Measurements from ENCODE around the gene DNAJB4. TPM values are rescaled to one million over a fixed set of nuclear protein-coding genes. Genes with fewer than 3 reads are reported as not detected.

Gene DNAJB4
- total RNA-seq, 2 experiments from 2014 or later = 19.2 to 22.7 TPM

- peaks cover 6% of the 10 kb centered on the region for H3K4me1 Mint-ChIP-seq (ENCODE audit: low read depth)
- Histone ChIP-seq H3K27ac (ENCODE audit: low read depth in 1 of 2, low read length in 2 of 2) (no peak overlapping the region), H3K36me3 (ENCODE audit: insufficient read depth, low read length) (no peaks in the 10 kb centered on the region), H3K4me3 (ENCODE audit: low read length) (no peak overlapping the region), H3K9me3 (ENCODE audit: control insufficient read depth in 1 of 2, insufficient read depth in 1 of 2, low read length in 2 of 2) (peaks cover 0 to 4% of the 10 kb centered on the region in 2 experiments), H3K4me1 (ENCODE audit: insufficient read depth, low read length) (peaks cover 7% of the 10 kb centered on the region), H3K27me3 (ENCODE audit: control insufficient read depth in 1 of 2, insufficient read depth in 2 of 2, low read length in 2 of 2) (peaks cover 12 to 23% of the 10 kb centered on the region in 2 experiments)
- ATAC-seq (ENCODE audit: poor library complexity) (no peak), DNase-seq (no peak)
- ChIA-PET CTCF (no interaction called here), POLR2A (no interaction called here)
- peaks cover 41% of the 10 kb centered on the region for H3K27me3 Mint-ChIP-seq
- no peak for TF ChIP-seq CTCF (IDR thresholded peaks at IDR 0.05)
- intact Hi-C loops (cut with DNase I, micrococcal nuclease) = no loop called here
- H3K27ac Mint-ChIP-seq = no peak overlapping the region
- no peaks in the 10 kb centered on the region for H3K36me3 Mint-ChIP-seq (ENCODE audit: low read depth)
- no peak overlapping the region for H3K4me3 Mint-ChIP-seq
- H3K9me3 Mint-ChIP-seq = no peaks in the 10 kb centered on the region
These were observed 46.3 kb downstream of the DNAJB4 start for GRCh38 chr1:78051005-78051404.

DNA sequence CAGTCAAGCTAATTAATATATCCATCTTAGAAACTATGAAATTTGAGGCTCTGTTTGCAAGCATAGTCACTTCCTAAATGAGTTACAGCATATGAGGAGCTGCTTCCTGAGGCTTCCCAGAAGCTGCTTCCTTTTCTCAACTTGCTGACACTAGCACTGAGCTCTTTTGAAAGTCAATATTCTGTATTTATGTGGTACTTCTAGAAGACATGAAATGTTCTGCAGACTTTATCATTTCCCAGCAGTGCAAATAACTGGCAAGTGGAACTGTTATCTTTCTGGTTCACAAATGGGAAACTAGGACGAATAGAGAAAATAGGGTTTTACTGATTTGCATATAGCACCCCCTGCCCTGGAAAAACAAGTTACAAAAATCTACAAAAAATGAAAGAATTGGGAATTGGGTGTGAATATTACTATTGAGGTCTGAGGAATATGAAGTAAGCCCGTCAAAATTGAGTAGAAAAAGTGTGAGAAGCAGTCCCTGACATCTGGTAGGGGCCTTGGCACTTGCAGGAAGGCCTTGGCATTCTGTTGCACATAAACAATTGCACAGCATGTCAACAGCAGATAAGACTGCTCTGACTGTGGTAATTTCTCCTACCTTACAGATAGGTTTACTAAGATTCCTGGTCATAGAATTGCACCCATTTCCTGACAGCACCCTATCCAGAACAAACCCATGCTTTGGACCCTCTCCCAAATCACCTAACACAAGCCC is 48.1 kb downstream of the DNAJB4 start:
- Histone ChIP-seq H3K4me1 (ENCODE audit: insufficient read depth, low read length) (no peaks in the 10 kb centered on the region), H3K4me3 (ENCODE audit: low read length) (no peak overlapping the region), H3K27me3 (ENCODE audit: control insufficient read depth in 1 of 2, insufficient read depth in 2 of 2, low read length in 2 of 2) (peaks cover 0 to 4% of the 10 kb centered on the region in 2 experiments), H3K27ac (ENCODE audit: low read depth in 1 of 2, low read length in 2 of 2) (no peak overlapping the region), H3K9me3 (ENCODE audit: control insufficient read depth in 1 of 2, insufficient read depth in 1 of 2, low read length in 2 of 2) (no peaks in the 10 kb centered on the region), H3K36me3 (ENCODE audit: insufficient read depth, low read length) (no peaks in the 10 kb centered on the region)
- Mint-ChIP-seq H3K27ac (no peak overlapping the region), H3K4me1 (ENCODE audit: low read depth) (no peaks in the 10 kb centered on the region), H3K36me3 (ENCODE audit: low read depth) (no peaks in the 10 kb centered on the region), H3K27me3 (peaks cover 23% of the 10 kb centered on the region), H3K9me3 (no peaks in the 10 kb centered on the region), H3K4me3 (no peak overlapping the region)
- CTCF ChIA-PET = no interaction called here
- intact Hi-C loops (cut with DNase I, micrococcal nuclease) = no loop called here
- DNase-seq (no peak), ATAC-seq (ENCODE audit: poor library complexity) (no peak)
- POLR2A ChIA-PET = interaction anchor here (0.8 kb wide), 1 partner anchor 48 kb away, joined by 3 read pairs; the partner anchor contains the start of gene DNAJB4
- no peak for TF ChIP-seq CTCF (IDR thresholded peaks at IDR 0.05)

GRCh38 chr1:78053498-78053897 is 48.8 kb downstream of the DNAJB4 start:
- ChIA-PET CTCF (no interaction called here), POLR2A (no interaction called here)
- Mint-ChIP-seq H3K27me3 (peaks cover 19% of the 10 kb centered on the region), H3K9me3 (no peaks in the 10 kb centered on the region), H3K4me3 (no peak overlapping the region), H3K4me1 (ENCODE audit: low read depth) (no peaks in the 10 kb centered on the region), H3K36me3 (ENCODE audit: low read depth) (no peaks in the 10 kb centered on the region), H3K27ac (no peak overlapping the region)
- intact Hi-C loops (cut with DNase I, micrococcal nuclease) = no loop called here
- Histone ChIP-seq H3K36me3 (ENCODE audit: insufficient read depth, low read length) (no peaks in the 10 kb centered on the region), H3K27me3 (ENCODE audit: control insufficient read depth in 1 of 2, insufficient read depth in 2 of 2, low read length in 2 of 2) (peaks cover 0 to 4% of the 10 kb centered on the region in 2 experiments), H3K9me3 (ENCODE audit: control insufficient read depth in 1 of 2, insufficient read depth in 1 of 2, low read length in 2 of 2) (no peaks in the 10 kb centered on the region), H3K27ac (ENCODE audit: low read depth in 1 of 2, low read length in 2 of 2) (no peak overlapping the region), H3K4me3 (ENCODE audit: low read length) (no peak overlapping the region), H3K4me1 (ENCODE audit: insufficient read depth, low read length) (no peaks in the 10 kb centered on the region)
- ATAC-seq (ENCODE audit: poor library complexity) (no peak), DNase-seq (no peak)
- TF ChIP-seq CTCF (IDR thresholded peaks at IDR 0.05) = no peak
